ENCODE data around the gene COL18A1. TPM values are rescaled to one million over a fixed set of nuclear protein-coding genes. Genes with fewer than 3 reads are reported as not detected.

Gene COL18A1
- total RNA-seq, 1 experiment from 2014 or later, result 3.4 TPM

GRCh38 chr21:45386728-45387371 is 18.1 kb upstream of the COL18A1 start:
- Mint-ChIP-seq H3K27me3 (ENCODE audit: insufficient read depth, unreplicated experiment) (peaks cover 28% of the 10 kb centered on the region), H3K4me1 (ENCODE audit: insufficient read depth, unreplicated experiment) (no peaks in the 10 kb centered on the region), H3K36me3 (ENCODE audit: insufficient read depth, unreplicated experiment) (no peaks in the 10 kb centered on the region), H3K9me3 (ENCODE audit: unreplicated experiment) (no peaks in the 10 kb centered on the region), H3K4me3 (ENCODE audit: unreplicated experiment) (no peak overlapping the region), H3K27ac (ENCODE audit: low read depth, unreplicated experiment) (no peak overlapping the region)
- peak; percentile 51 for DNase-seq (ENCODE audit: unreplicated experiment)
- intact Hi-C loops (cut with micrococcal nuclease), result no loop called here
- ChIA-PET POLR2A (interaction anchor here (1.1 kb wide), 1 partner anchor 10 kb away, joined by 3 read pairs; no protein-coding TSS in a partner anchor), CTCF (interaction anchor here (0.6 to 0.7 kb wide), 2 partner anchors 13 to 57 kb away, joined by 3 to 4 read pairs; no protein-coding TSS in a partner anchor)
- no TSS peak for BruUV-seq (replicated peaks)
- no peak for TF ChIP-seq CTCF (IDR thresholded peaks at IDR 0.05; ENCODE audit: unreplicated experiment)

GRCh38 chr21:45387506-45387905 is 17.5 kb upstream of the COL18A1 start:
- Mint-ChIP-seq H3K27ac (ENCODE audit: low read depth, unreplicated experiment) (no peak overlapping the region), H3K9me3 (ENCODE audit: unreplicated experiment) (no peaks in the 10 kb centered on the region), H3K4me3 (ENCODE audit: unreplicated experiment) (no peak overlapping the region), H3K27me3 (ENCODE audit: insufficient read depth, unreplicated experiment) (peaks cover 28% of the 10 kb centered on the region), H3K4me1 (ENCODE audit: insufficient read depth, unreplicated experiment) (no peaks in the 10 kb centered on the region), H3K36me3 (ENCODE audit: insufficient read depth, unreplicated experiment) (no peaks in the 10 kb centered on the region)
- ChIA-PET POLR2A (no interaction called here), CTCF (interaction anchor here (0.6 to 0.7 kb wide), 2 partner anchors 12 to 52 kb away, joined by 3 to 4 read pairs; no protein-coding TSS in a partner anchor)
- no peak for DNase-seq (ENCODE audit: unreplicated experiment)
- BruUV-seq (replicated peaks), result no TSS peak
- intact Hi-C loops (cut with micrococcal nuclease), result no loop called here
- no peak for TF ChIP-seq CTCF (IDR thresholded peaks at IDR 0.05; ENCODE audit: unreplicated experiment)

- no peak for TF ChIP-seq CTCF (IDR thresholded peaks at IDR 0.05; ENCODE audit: unreplicated experiment)
- intact Hi-C loops (cut with micrococcal nuclease), result no loop called here
- peaks cover 28% of the 10 kb centered on the region for H3K27me3 Mint-ChIP-seq (ENCODE audit: insufficient read depth, unreplicated experiment)
- POLR2A ChIA-PET, result no interaction called here
- H3K4me3 Mint-ChIP-seq (ENCODE audit: unreplicated experiment), result no peak overlapping the region
- no peak overlapping the region for H3K27ac Mint-ChIP-seq (ENCODE audit: low read depth, unreplicated experiment)
- H3K4me1 Mint-ChIP-seq (ENCODE audit: insufficient read depth, unreplicated experiment), result no peaks in the 10 kb centered on the region
- BruUV-seq (replicated peaks), result no TSS peak
- DNase-seq (ENCODE audit: unreplicated experiment), result no peak
- H3K9me3 Mint-ChIP-seq (ENCODE audit: unreplicated experiment), result no peaks in the 10 kb centered on the region
- CTCF ChIA-PET, result interaction anchor here (0.6 kb wide), 1 partner anchor 51 kb away, joined by 4 read pairs; no protein-coding TSS in a partner anchor
- no peaks in the 10 kb centered on the region for H3K36me3 Mint-ChIP-seq (ENCODE audit: insufficient read depth, unreplicated experiment)
Measured at GRCh38 chr21:45388011-45388521, 16.9 kb upstream of the COL18A1 start.

- no peaks in the 10 kb centered on the region for H3K36me3 Mint-ChIP-seq (ENCODE audit: insufficient read depth, unreplicated experiment)
- POLR2A ChIA-PET, result no interaction called here
Measured at GRCh38 chr21:45388611-45389296, 16.2 kb upstream of the COL18A1 start.

More at GRCh38 chr21:45388611-45389296, 16.2 kb upstream of the COL18A1 start:
- H3K27me3 Mint-ChIP-seq (ENCODE audit: insufficient read depth, unreplicated experiment), result peaks cover 29% of the 10 kb centered on the region
- no peaks in the 10 kb centered on the region for H3K4me1 Mint-ChIP-seq (ENCODE audit: insufficient read depth, unreplicated experiment)
- BruUV-seq (replicated peaks), result no TSS peak
- DNase-seq (ENCODE audit: unreplicated experiment), result no peak
- intact Hi-C loops (cut with micrococcal nuclease), result no loop called here
- no peak overlapping the region for H3K4me3 Mint-ChIP-seq (ENCODE audit: unreplicated experiment)
- TF ChIP-seq CTCF (IDR thresholded peaks at IDR 0.05; ENCODE audit: unreplicated experiment), result no peak
- H3K9me3 Mint-ChIP-seq (ENCODE audit: unreplicated experiment), result no peaks in the 10 kb centered on the region
- CTCF ChIA-PET, result interaction anchor here (0.6 kb wide), 1 partner anchor 10 kb away, joined by 3 read pairs; no protein-coding TSS in a partner anchor
- no peak overlapping the region for H3K27ac Mint-ChIP-seq (ENCODE audit: low read depth, unreplicated experiment)

All from MCF 10A (cell line).